Thyroid gland (tissue), 4 donors: ENCODE measurements around the gene TASP1.

Source experiments
- CTCF ChIP-seq, 6 experiments: fragments of 200-600 bp in 3 of 6; fragments of 450-650 bp in 3 of 6; sonication (generic) in 3 of 6; IDR thresholded peaks; one replicate each; pipeline ENCODE4 v1.5.1; 2016 to 2019; ENCODE audit warnings: antibody characterized with exemption in 6 of 6, mild to moderate bottlenecking in 2 of 6, inconsistent platforms in 1 of 6, moderate library complexity in 1 of 6
- POLR2A ChIP-seq, 2 donors: fragments of 450-650 bp; IDR thresholded peaks; one replicate each; pipeline ENCODE4 v1.6.1; 2017; ENCODE audit warnings: antibody characterized with exemption in 2 of 2, mild to moderate bottlenecking in 2 of 2, moderate library complexity in 1 of 2

- TF ChIP-seq POLR2A (IDR thresholded peaks at IDR 0.05) (no peak), CTCF (IDR thresholded peaks at IDR 0.05) (no peak)
Observed at GRCh38 chr20:13571662-13572061, 67.1 kb downstream of the TASP1 start.
